Astrocyte of the hippocampus (primary cell): ENCODE results near the gene KCNIP1.

ENCODE experiments used
- DNase-seq: peaks from one replicate; pipeline ENCODE4 v3.0.0; 2011; ENCODE audit warnings: low read depth, low spot score

The KCNIP1 gene

GRCh38 chr5:170711300-170711699 is 207.5 kb downstream of the KCNIP1 start:
- no peak for DNase-seq

GRCh38 chr5:170715141-170715540 is 211.3 kb downstream of the KCNIP1 start:
- no peak for DNase-seq

GRCh38 chr5:170716396-170716795 is 212.6 kb downstream of the KCNIP1 start:
- no peak for DNase-seq

GRCh38 chr5:170719551-170719950 is 215.7 kb downstream of the KCNIP1 start:
- DNase-seq = no peak

- no peak for DNase-seq
Observed at GRCh38 chr5:170720179-170720578, 216.4 kb downstream of the KCNIP1 start.

- DNase-seq = no peak
Observed at GRCh38 chr5:170720984-170721383, 217.2 kb downstream of the KCNIP1 start.

GRCh38 chr5:170721681-170722080 is 217.9 kb downstream of the KCNIP1 start:
- DNase-seq = no peak

GRCh38 chr5:170722316-170722715 is 218.5 kb downstream of the KCNIP1 start:
- no peak for DNase-seq

GRCh38 chr5:170731052-170731451 is 227.2 kb downstream of the KCNIP1 start:
- DNase-seq = no peak

GRCh38 chr5:170732685-170733084 is 228.9 kb downstream of the KCNIP1 start:
- no peak for DNase-seq

- DNase-seq = no peak
Observed at GRCh38 chr5:170736966-170737365, 233.1 kb downstream of the KCNIP1 start.

GRCh38 chr5:170737591-170737990 is 233.8 kb downstream of the KCNIP1 start:
- no peak for DNase-seq

- DNase-seq = no peak
Observed at GRCh38 chr5:170738840-170739239, 235.0 kb downstream of the KCNIP1 start.

- DNase-seq = no peak
Observed at GRCh38 chr5:170739446-170739845, 235.6 kb downstream of the KCNIP1 start.

- DNase-seq = no peak
Observed at GRCh38 chr5:170740551-170741205, 236.9 kb downstream of the KCNIP1 start.

- no peak for DNase-seq
Observed at GRCh38 chr5:170741801-170742200, 238.0 kb downstream of the KCNIP1 start.

- no peak for DNase-seq
Observed at GRCh38 chr5:170743876-170744212, 240.0 kb downstream of the KCNIP1 start.

- DNase-seq = peak; percentile 50
Observed at GRCh38 chr5:170745481-170746071, 241.8 kb downstream of the KCNIP1 start.

- no peak for DNase-seq
Observed at GRCh38 chr5:170746075-170746960, 242.5 kb downstream of the KCNIP1 start.

GRCh38 chr5:170746961-170747340 is 243.1 kb downstream of the KCNIP1 start:
- DNase-seq = no peak

GRCh38 chr5:170747357-170747756 is 243.5 kb downstream of the KCNIP1 start:
- no peak for DNase-seq

GRCh38 chr5:170747851-170748250 is 244.0 kb downstream of the KCNIP1 start:
- peak; percentile 27 for DNase-seq

- DNase-seq = no peak
Observed at GRCh38 chr5:170748951-170749471, 245.2 kb downstream of the KCNIP1 start.
